Measurements from ENCODE around the gene CFAP69.
"Not testable (repeated sequence)": the region's sequence is repeated elsewhere in the genome, so short reads cannot be mapped to it uniquely, and the experiment has no call there.

The CFAP69 gene

DNA sequence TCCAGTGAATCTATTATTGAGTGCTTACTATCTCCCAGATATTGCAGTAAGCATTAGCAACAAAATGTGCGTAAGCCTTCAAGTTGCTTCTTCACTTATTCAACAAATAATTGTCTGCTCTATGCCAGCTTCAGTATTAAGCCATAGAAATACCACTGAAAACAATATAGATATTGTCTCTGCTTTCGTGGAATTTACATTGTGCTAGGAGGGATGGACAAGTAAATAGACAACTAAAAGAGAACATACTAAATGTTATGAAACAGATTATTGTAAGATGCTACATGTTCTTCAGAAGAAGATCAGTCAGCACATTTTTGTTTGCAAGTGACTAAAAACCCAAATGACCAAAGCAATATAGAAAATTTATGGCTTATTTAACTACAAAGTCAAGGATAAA lies 27.3 kb downstream of the CFAP69 start:
- DNase-seq (ENCODE audit: low read depth, low spot score) = no peak

GRCh38 chr7:90274161-90274560 lies 29.2 kb downstream of the CFAP69 start:
- no peak for DNase-seq (ENCODE audit: low read depth, low spot score)

- DNase-seq (ENCODE audit: low read depth, low spot score) = no peak
Observed at GRCh38 chr7:90276033-90276728, 31.2 kb downstream of the CFAP69 start.

GRCh38 chr7:90288154-90288553 lies 43.2 kb downstream of the CFAP69 start:
- no peak for DNase-seq (ENCODE audit: low read depth, low spot score)

GRCh38 chr7:90290244-90291113 lies 45.5 kb downstream of the CFAP69 start:
- DNase-seq (ENCODE audit: low read depth, low spot score) = no peak

GRCh38 chr7:90298145-90299038 lies 53.4 kb downstream of the CFAP69 start:
- DNase-seq (ENCODE audit: low read depth, low spot score) = no peak

DNA sequence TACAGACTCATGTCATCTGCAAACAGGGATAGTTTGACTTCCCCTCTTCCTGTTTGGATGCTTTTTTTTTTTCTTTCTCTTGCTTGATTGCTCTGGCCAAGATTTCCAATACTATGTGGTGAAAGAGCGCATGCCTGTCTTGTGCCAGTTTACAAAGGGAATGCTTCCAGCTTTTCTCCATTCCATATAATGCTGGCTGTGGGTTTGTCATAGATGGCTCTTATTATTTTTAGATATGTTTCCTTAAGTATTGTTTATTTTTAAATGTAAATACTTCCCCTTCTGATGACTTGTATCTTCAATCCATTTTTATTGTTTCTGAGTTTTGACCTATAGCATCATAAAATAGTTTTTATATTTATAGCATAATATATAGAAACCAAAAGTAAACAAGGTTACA lies 58.3 kb downstream of the CFAP69 start:
- no peak for DNase-seq (ENCODE audit: low read depth, low spot score)

GRCh38 chr7:90309872-90310271 lies 64.9 kb downstream of the CFAP69 start:
- no peak for DNase-seq (ENCODE audit: low read depth, low spot score)

- no peak for DNase-seq (ENCODE audit: low read depth, low spot score)
Observed at GRCh38 chr7:90311175-90311574, 66.2 kb downstream of the CFAP69 start.

- no peak for DNase-seq (ENCODE audit: low read depth, low spot score)
Observed at GRCh38 chr7:90312745-90313144, 67.8 kb downstream of the CFAP69 start.

GRCh38 chr7:90313907-90314306 lies 68.9 kb downstream of the CFAP69 start:
- DNase-seq (ENCODE audit: low read depth, low spot score) = no peak

DNA sequence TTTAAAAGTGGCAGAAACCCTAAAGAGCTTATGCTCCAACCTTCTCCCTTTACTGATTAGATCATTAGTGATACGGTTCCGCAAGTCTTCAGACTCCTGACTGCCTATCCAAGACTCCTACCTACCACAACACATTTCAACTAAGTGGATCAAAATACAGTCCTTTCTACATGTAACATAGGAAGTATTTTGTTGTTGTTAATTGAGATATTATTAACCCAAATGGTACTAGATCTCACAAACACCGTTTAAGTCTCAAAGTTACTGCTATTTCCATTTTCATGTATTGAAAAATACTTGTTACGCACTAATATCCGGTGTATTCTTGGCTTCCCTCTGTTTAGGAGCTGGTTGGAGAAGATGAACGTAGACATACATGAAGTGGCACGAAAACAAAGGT lies 75.0 kb downstream of the CFAP69 start:
- no peak for DNase-seq (ENCODE audit: low read depth, low spot score)

DNA sequence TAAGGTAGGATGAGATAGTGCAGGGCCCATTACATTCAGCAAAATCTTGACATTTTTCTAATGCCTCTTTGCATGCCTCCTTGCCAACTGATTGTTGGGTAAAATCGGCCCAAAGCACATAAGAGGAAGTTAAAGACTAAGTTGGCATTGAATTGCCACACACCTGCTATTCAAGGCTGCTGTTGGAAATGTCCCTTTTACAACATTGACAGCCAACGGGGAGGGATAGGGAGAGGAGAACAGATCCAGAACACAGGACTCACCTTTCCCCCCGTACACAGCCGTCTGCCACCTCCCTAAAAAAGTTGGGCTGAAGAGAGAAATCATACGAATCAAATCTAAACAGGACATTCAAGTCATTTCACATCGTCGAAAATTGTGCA lies 75.4 kb downstream of the CFAP69 start:
- no peak for DNase-seq (ENCODE audit: low read depth, low spot score)

- no peak for DNase-seq (ENCODE audit: low read depth, low spot score)
Observed at GRCh38 chr7:90320801-90321494, 76.0 kb downstream of the CFAP69 start, which contains the start of gene FAM237B. FAM237B (minus strand) TSS chr7:90321304; CDS start chr7:90319748, 1,556 bp downstream.

DNA sequence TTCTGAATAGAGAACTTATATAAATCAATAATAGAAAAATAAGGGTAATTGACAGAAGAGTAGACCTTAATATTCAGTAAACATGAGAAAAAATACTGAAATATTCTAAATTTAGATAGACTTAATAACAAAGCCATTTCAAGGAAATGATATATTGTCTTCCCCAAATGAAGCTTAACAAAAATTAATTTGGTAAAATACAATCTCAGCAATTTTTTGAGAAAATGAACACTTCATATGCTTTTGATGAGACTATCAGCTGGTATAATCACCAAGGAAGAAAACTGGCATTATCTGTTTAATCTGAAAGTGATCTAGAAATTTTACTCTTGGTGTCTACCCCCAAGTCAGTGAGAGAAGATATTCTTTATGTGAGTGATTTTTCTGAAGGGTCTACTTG lies 77.9 kb downstream of the CFAP69 start:
- no peak for DNase-seq (ENCODE audit: low read depth, low spot score)

DNA sequence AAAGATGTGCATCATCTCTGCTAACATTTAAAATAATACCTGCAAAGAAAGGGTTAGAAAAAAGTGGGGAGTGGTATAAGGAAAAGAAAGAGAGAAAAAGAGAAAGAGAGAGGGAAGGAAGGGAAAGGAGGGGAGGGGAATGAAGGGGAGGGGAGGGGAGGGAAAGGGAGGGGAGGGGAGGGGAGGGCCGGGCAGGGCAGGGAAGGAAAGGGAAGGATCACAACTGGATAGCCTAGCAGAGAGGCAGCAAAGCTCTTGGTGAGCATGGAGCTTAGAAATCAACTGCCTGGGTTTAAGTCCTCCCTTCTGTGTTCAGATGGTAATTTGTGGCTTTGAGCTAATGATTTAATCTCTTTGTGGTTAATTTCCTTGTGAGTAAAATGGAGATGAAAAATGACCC lies 81.5 kb downstream of the CFAP69 start:
- no peak for DNase-seq (ENCODE audit: low read depth, low spot score)

GRCh38 chr7:90334193-90334843 lies 89.3 kb downstream of the CFAP69 start:
- DNase-seq (ENCODE audit: low read depth, low spot score) = no peak

DNA sequence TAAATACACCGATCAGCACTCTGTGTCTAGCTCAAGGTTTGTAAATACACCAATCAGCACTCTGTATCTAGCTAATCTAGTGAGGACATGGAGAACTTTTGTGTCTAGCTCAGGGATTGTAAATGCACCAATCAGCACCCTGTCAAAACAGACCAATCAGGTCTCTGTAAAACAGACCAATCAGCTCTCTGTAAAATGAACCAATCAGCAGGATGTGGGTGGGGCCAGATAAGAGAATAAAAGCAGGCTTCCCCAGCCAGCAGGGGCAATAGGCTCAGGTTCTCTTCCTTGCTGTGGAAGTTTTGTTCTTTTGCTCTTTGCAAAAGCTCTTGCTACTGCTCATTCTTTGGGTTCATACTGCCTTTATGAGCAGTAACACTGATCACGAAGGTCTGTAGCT lies 90.0 kb downstream of the CFAP69 start:
- DNase-seq (ENCODE audit: low read depth, low spot score) = not testable (repeated sequence)

DNA sequence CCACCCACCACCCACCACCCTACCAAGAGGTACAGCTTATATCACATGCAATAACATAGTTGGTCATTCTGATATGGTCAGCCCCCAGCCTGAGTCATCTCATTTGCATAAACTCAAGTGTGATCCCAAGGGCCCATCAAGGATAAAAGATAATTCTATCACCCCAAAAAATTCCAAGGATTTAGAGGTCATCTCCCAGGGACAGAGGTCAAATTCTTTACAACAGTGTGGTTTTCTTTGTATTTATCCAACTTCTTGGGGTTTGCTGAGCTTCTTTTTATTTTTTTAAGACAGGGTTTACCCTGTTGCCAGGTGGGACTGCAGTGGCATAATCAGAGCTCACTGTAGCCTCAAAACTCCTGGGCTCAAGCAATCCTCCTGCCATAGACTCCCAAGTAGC lies 92.1 kb downstream of the CFAP69 start:
- no peak for DNase-seq (ENCODE audit: low read depth, low spot score)

GRCh38 chr7:90345016-90345415 lies 100.0 kb downstream of the CFAP69 start:
- DNase-seq (ENCODE audit: low read depth, low spot score) = no peak
